A673 (cell line): ENCODE data around the gene OLFM1. TPM values are rescaled to one million over a fixed set of nuclear protein-coding genes. Genes with fewer than 3 reads are reported as not detected.

Experiments used
- BruUV-seq: library from RNA; stranded (reverse); fragments of 400-500 nt; replicated peaks from 2 replicates; lab custom pipeline; 2021; lab: Mats Ljungman, UMichigan
- CTCF ChIA-PET: fragments of 300-600 bp; sonication (Branson Sonifier 250); formaldehyde crosslinking; loops from one replicate; lab custom pipeline; 2022; ENCODE audit warnings: antibody characterized with exemption; lab: Charles Lee
- POLR2A ChIA-PET: fragments of 300-600 bp; sonication (Branson Sonifier 250); formaldehyde crosslinking; loops from one replicate; lab custom pipeline; 2022; ENCODE audit warnings: antibody characterized with exemption; ENCODE audit not compliant: low non-redundant PET; lab: Charles Lee
- DNase-seq: peaks from one replicate; pipeline ENCODE4 v3.0.0-alpha.2; 2015; ENCODE audit warnings: low spot score
- H3K27ac ChIP-seq: fragments of 200-600 bp; sonication (generic); 2 replicates; pipeline ENCODE4 v1.5.1; 2016; ENCODE audit warnings: mixed run types, low read depth, mild to moderate bottlenecking, mixed read lengths, antibody characterized with exemption, low read length; ENCODE audit not compliant: poor library complexity, severe bottlenecking
- H3K27me3 ChIP-seq: fragments of 200-600 bp; sonication (generic); replicated peaks from 2 replicates; pipeline ENCODE4 v1.6.1; 2017; ENCODE audit warnings: mixed run types, low read depth, mild to moderate bottlenecking, mixed read lengths, antibody characterized with exemption, low read length; ENCODE audit not compliant: insufficient read depth, poor library complexity
- H3K36me3 ChIP-seq: fragments of 200-600 bp; sonication (generic); 2 replicates; pipeline ENCODE4 v1.6.1; 2016; ENCODE audit warnings: mixed run types, mild to moderate bottlenecking, mixed read lengths, antibody characterized with exemption, low read length; ENCODE audit not compliant: insufficient read depth, poor library complexity, severe bottlenecking
- H3K4me1 ChIP-seq: fragments of 200-600 bp; sonication (generic); 2 replicates; pipeline ENCODE4 v1.6.1; 2017; ENCODE audit warnings: mixed run types, mild to moderate bottlenecking, mixed read lengths, antibody characterized with exemption, low read length; ENCODE audit not compliant: insufficient read depth, poor library complexity, severe bottlenecking
- H3K4me3 ChIP-seq: fragments of 200-600 bp; sonication (generic); 2 replicates; pipeline ENCODE4 v1.5.1; 2016; ENCODE audit warnings: low read depth, mixed run types, mild to moderate bottlenecking, mixed read lengths, low read length; ENCODE audit not compliant: poor library complexity, severe bottlenecking
- H3K9me3 ChIP-seq: fragments of 200-600 bp; sonication (generic); 2 replicates; pipeline ENCODE4 v1.6.1; 2016; ENCODE audit warnings: mixed run types, low read depth, mild to moderate bottlenecking, mixed read lengths, antibody characterized with exemption, low read length; ENCODE audit not compliant: poor library complexity, severe bottlenecking
- CTCF ChIP-seq: fragments of 300-800, 200-600 bp; sonication (generic); conservative IDR thresholded peaks from 2 replicates; pipeline ENCODE4 v1.5.1; 2017; ENCODE audit warnings: low read depth, mild to moderate bottlenecking, antibody characterized with exemption, low read length, moderate library complexity, mixed read lengths
- EZH2 ChIP-seq: fragments of 200-600 bp; sonication (generic); IDR thresholded peaks from 2 replicates; pipeline ENCODE4 v1.6.1; 2017; ENCODE audit warnings: borderline replicate concordance, low read depth, mild to moderate bottlenecking, mixed read lengths, antibody characterized with exemption, low read length; ENCODE audit not compliant: poor library complexity, severe bottlenecking
- intact Hi-C: fragments of 100-400 bp; cut with micrococcal nuclease; formaldehyde crosslinking; loops from one replicate; pipeline ENCODE4 v1.10.0; 2022; ENCODE audit not compliant: unreplicated experiment
- total RNA-seq: library from RNA; stranded (reverse); gene quantifications from 2 replicates; pipeline ENCODE4 v1.2.3, GENCODE V29; 2021

Gene OLFM1
- total RNA-seq, 1 experiment from 2014 or later, result 308 TPM

- H3K36me3 ChIP-seq, result no peaks in the 10 kb centered on the region
- DNase-seq, result no peak
- no peaks in the 10 kb centered on the region for H3K27me3 ChIP-seq
- no TSS peak for BruUV-seq
- ChIA-PET CTCF (no interaction called here), POLR2A (no interaction called here)
- H3K4me3 ChIP-seq, result no peak overlapping the region
- H3K27ac ChIP-seq, result no peak overlapping the region
- peaks cover 6% of the 10 kb centered on the region for H3K9me3 ChIP-seq
- intact Hi-C loops, result no loop called here
- no peak for TF ChIP-seq CTCF
- no peak for TF ChIP-seq EZH2
- H3K4me1 ChIP-seq, result peaks cover 31% of the 10 kb centered on the region
Observed at GRCh38 chr9:135141183-135141774, 53.8 kb downstream of the OLFM1 start.

- ChIA-PET POLR2A (no interaction called here), CTCF (no interaction called here)
- H3K27ac ChIP-seq, result peak overlapping the region; percentile 19
- no peaks in the 10 kb centered on the region for H3K36me3 ChIP-seq
- TF ChIP-seq EZH2 (no peak), CTCF (no peak)
- no peaks in the 10 kb centered on the region for H3K9me3 ChIP-seq
- peak; percentile 57 for DNase-seq
- peaks cover 19% of the 10 kb centered on the region for H3K4me1 ChIP-seq
- BruUV-seq, result no TSS peak
- intact Hi-C loops, result no loop called here
- H3K27me3 ChIP-seq, result no peaks in the 10 kb centered on the region
- no peak overlapping the region for H3K4me3 ChIP-seq
Observed at GRCh38 chr9:135144581-135145170, 57.2 kb downstream of the OLFM1 start.

- Histone ChIP-seq H3K9me3 (no peaks in the 10 kb centered on the region), H3K4me3 (no peak overlapping the region), H3K4me1 (peaks cover 19% of the 10 kb centered on the region), H3K36me3 (no peaks in the 10 kb centered on the region), H3K27me3 (no peaks in the 10 kb centered on the region), H3K27ac (no peak overlapping the region)
- BruUV-seq, result no TSS peak
- intact Hi-C loops, result no loop called here
- ChIA-PET POLR2A (no interaction called here), CTCF (no interaction called here)
- TF ChIP-seq EZH2 (no peak), CTCF (no peak)
- DNase-seq, result no peak
Observed at GRCh38 chr9:135145312-135145711, 57.8 kb downstream of the OLFM1 start.
